Lung microvascular endothelial cell (primary cell): ENCODE data around the gene MAGEA11. TPM values are rescaled to one million over a fixed set of nuclear protein-coding genes. Genes with fewer than 3 reads are reported as not detected.

ENCODE experiments used
- total RNA-seq: library from RNA; depleted of rRNA; stranded (reverse); fragments of >200 nt; gene quantifications from 2 replicates; pipeline ENCODE4 v1.2.1, GENCODE V29; 2014

MAGEA11 gene
- total RNA-seq, 1 donor from 2014 or later = not detected

Other genes with a start within 250 kb of the MAGEA11 start
- 13.7 and 24.2 TPM in 2 replicates for gene IDS, start 206.8 kb upstream of the MAGEA11 start, total RNA-seq
- gene EOLA1, start 171.0 kb upstream of the MAGEA11 start, total RNA-seq = 10.0 and 13.3 TPM in 2 replicates
- gene HSFX3, start 162.1 kb upstream of the MAGEA11 start, total RNA-seq = not detected in 2 replicates
- not detected in 2 replicates for gene MAGEA9B, start 124.6 kb upstream of the MAGEA11 start, total RNA-seq
- 0.22 and 0.40 TPM in 2 replicates for gene HSFX2, start 116.7 kb upstream of the MAGEA11 start, total RNA-seq
- gene TMEM185A, start 80.3 kb upstream of the MAGEA11 start, total RNA-seq = 12.7 and 16.8 TPM in 2 replicates
- gene HSFX1, start 62.0 kb downstream of the MAGEA11 start, total RNA-seq = 0.20 and 0.22 TPM in 2 replicates
- not detected in 2 replicates for gene MAGEA9, start 69.9 kb downstream of the MAGEA11 start, total RNA-seq
- not detected in 2 replicates for gene MAGEA8, start 169.1 kb downstream of the MAGEA11 start, total RNA-seq
- not detected in 2 replicates for gene HSFX4, start 217.5 kb downstream of the MAGEA11 start, total RNA-seq
- gene EOLA2, start 226.4 kb downstream of the MAGEA11 start, total RNA-seq = 15.0 and 18.3 TPM in 2 replicates